GM12864 (cell line): ENCODE measurements around the gene ANK3.

Source experiments
- DNase-seq: peaks from one replicate; pipeline ENCODE4 v3.0.0-alpha.2; 2011; ENCODE audit warnings: low read depth
- H3K4me3 ChIP-seq: 2 replicates; pipeline ENCODE4 v1.5.1; 2011; ENCODE audit warnings: mild to moderate bottlenecking, low read depth, low read length, control low read depth
- CTCF ChIP-seq: IDR thresholded peaks from 2 replicates; pipeline ENCODE4 v1.5.1; 2011; ENCODE audit warnings: low read depth, mild to moderate bottlenecking, moderate library complexity, low read length, control low read depth, inconsistent platforms; ENCODE audit errors: missing control alignments

The ANK3 gene

GRCh38 chr10:60309371-60309770, 80.3 kb downstream of the ANK3 start:
- TF ChIP-seq CTCF: no peak
- no peak for DNase-seq
- no peak overlapping the region for H3K4me3 ChIP-seq

GRCh38 chr10:60305380-60305892, 84.2 kb downstream of the ANK3 start:
- no peak overlapping the region for H3K4me3 ChIP-seq
- no peak for DNase-seq
- no peak for TF ChIP-seq CTCF

GRCh38 chr10:60304829-60305379, 84.8 kb downstream of the ANK3 start:
- no peak overlapping the region for H3K4me3 ChIP-seq
- TF ChIP-seq CTCF: no peak

GRCh38 chr10:60303778-60304177, 85.9 kb downstream of the ANK3 start:
- DNase-seq: no peak
- H3K4me3 ChIP-seq: no peak overlapping the region
- TF ChIP-seq CTCF: no peak

More at GRCh38 chr10:60304829-60305379, 84.8 kb downstream of the ANK3 start:
- DNase-seq: no peak

- no peak for DNase-seq
- H3K4me3 ChIP-seq: no peak overlapping the region
- no peak for TF ChIP-seq CTCF
Observed at GRCh38 chr10:60299961-60300883, 89.5 kb downstream of the ANK3 start.

- no peak for TF ChIP-seq CTCF
- DNase-seq: no peak
Observed at GRCh38 chr10:60299390-60299778, 90.3 kb downstream of the ANK3 start.

More at GRCh38 chr10:60299390-60299778, 90.3 kb downstream of the ANK3 start:
- H3K4me3 ChIP-seq: no peak overlapping the region
